HEK293 (cell line): ENCODE results near the gene MYO1C.
A peak's percentile ranks its signal among the peaks of the same experiment; 100 is the strongest.
"Not testable (repeated sequence)": the region's sequence is repeated elsewhere in the genome, so short reads cannot be mapped to it uniquely, and the experiment has no call there.

Experiments
- CTCF ChIA-PET: fragments of 350-600 bp; formaldehyde crosslinking; extraction: SDS; loops from one replicate; lab custom pipeline; 2021; ENCODE audit warnings: antibody characterized with exemption; lab: Yijun Ruan, JAX
- POLR2A ChIA-PET: fragments of 300-600 bp; formaldehyde crosslinking; extraction: SDS; loops from one replicate; lab custom pipeline; 2020; ENCODE audit warnings: antibody characterized with exemption, inconsistent platforms; lab: Yijun Ruan, JAX
- H3K27ac ChIP-seq: fragments of 200-500 bp; sonication (Bioruptor generic); 2 replicates; pipeline ENCODE4 v1.5.1; 2014; ENCODE audit warnings: low read depth, low read length, control low read depth, inconsistent platforms; ENCODE audit errors: extremely low read depth
- H3K36me3 ChIP-seq, 2 experiments: fragments of 200-500 bp in 1 of 2; sonication (Bioruptor generic) in 1 of 2; 1 replicate in 1 of 2; 2 replicates in 1 of 2; pipeline ENCODE4 v1.5.1; 2014 to 2017; ENCODE audit warnings: inconsistent platforms in 2 of 2, low read length in 2 of 2; ENCODE audit not compliant: control insufficient read depth in 2 of 2, insufficient read depth in 1 of 2
- H3K4me1 ChIP-seq: fragments of 200-500 bp; sonication (Bioruptor generic); 2 replicates; pipeline ENCODE4 v1.5.1; 2014; ENCODE audit warnings: mild to moderate bottlenecking, low read length, inconsistent platforms; ENCODE audit not compliant: control insufficient read depth, insufficient read depth
- H3K4me3 ChIP-seq: 2 replicates; pipeline ENCODE4 v1.5.1; 2011; ENCODE audit warnings: low read depth, mild to moderate bottlenecking, control low read depth, low read length, moderate library complexity
- H3K9me3 ChIP-seq: fragments of 200-500 bp; sonication (Bioruptor generic); 2 replicates; pipeline ENCODE4 v1.5.1; 2014; ENCODE audit warnings: low read depth, low read length, inconsistent platforms; ENCODE audit not compliant: control insufficient read depth, insufficient read depth
- FEZF1 ChIP-seq: fragments of 450-650 bp; formaldehyde crosslinking; IDR thresholded peaks from 2 replicates; pipeline ENCODE4 v1.5.1; 2016; ENCODE audit warnings: missing biosample characterization, missing genetic modification characterization
- KLF7 ChIP-seq: fragments of 450-650 bp; formaldehyde crosslinking; IDR thresholded peaks from 2 replicates; pipeline ENCODE4 v1.5.1; 2016; ENCODE audit warnings: missing biosample characterization, missing genetic modification characterization, borderline replicate concordance
- KLF8 ChIP-seq: fragments of 450-650 bp; formaldehyde crosslinking; IDR thresholded peaks from 2 replicates; pipeline ENCODE4 v1.5.1; 2016; ENCODE audit warnings: missing biosample characterization, missing genetic modification characterization
- ZBTB6 ChIP-seq: fragments of 450-650 bp; formaldehyde crosslinking; IDR thresholded peaks from 2 replicates; pipeline ENCODE4 v1.5.1; 2017; ENCODE audit warnings: missing biosample characterization, missing genetic modification characterization
- ZBTB8A ChIP-seq: fragments of 450-650 bp; formaldehyde crosslinking; IDR thresholded peaks from 2 replicates; pipeline ENCODE4 v1.5.1; 2016; ENCODE audit warnings: missing biosample characterization, missing genetic modification characterization
- ZEB2 ChIP-seq: fragments of 450-650 bp; formaldehyde crosslinking; IDR thresholded peaks from 2 replicates; pipeline ENCODE4 v1.5.1; 2016; ENCODE audit warnings: missing biosample characterization, missing genetic modification characterization
- ZFP37 ChIP-seq: fragments of 450-650 bp; formaldehyde crosslinking; IDR thresholded peaks from 2 replicates; pipeline ENCODE4 v1.5.1; 2016; ENCODE audit warnings: missing biosample characterization, missing genetic modification characterization
- ZNF133 ChIP-seq: fragments of 450-650 bp; formaldehyde crosslinking; IDR thresholded peaks from 2 replicates; pipeline ENCODE4 v1.5.1; 2016; ENCODE audit warnings: missing biosample characterization, missing genetic modification characterization
- ZNF174 ChIP-seq: fragments of 450-650 bp; formaldehyde crosslinking; IDR thresholded peaks from 2 replicates; pipeline ENCODE4 v1.5.0; 2017; ENCODE audit warnings: missing biosample characterization, mild to moderate bottlenecking, missing genetic modification characterization
- ZNF223 ChIP-seq: fragments of 450-650 bp; formaldehyde crosslinking; IDR thresholded peaks from 2 replicates; pipeline ENCODE4 v1.5.1; 2016; ENCODE audit warnings: missing biosample characterization, missing genetic modification characterization
- ZNF248 ChIP-seq: fragments of 450-650 bp; formaldehyde crosslinking; IDR thresholded peaks from 2 replicates; pipeline ENCODE4 v1.5.1; 2017; ENCODE audit warnings: missing biosample characterization, missing genetic modification characterization
- ZNF274 ChIP-seq, 2 experiments: fragments of 200-500 bp in 1 of 2; fragments of 450-650 bp in 1 of 2; sonication (Bioruptor generic) in 1 of 2; formaldehyde crosslinking in 1 of 2; IDR thresholded peaks; 2 replicates each; pipeline versions ENCODE4 v1.5.1 to v1.6.1; 2014 to 2016; ENCODE audit warnings: borderline replicate concordance in 1 of 2, inconsistent platforms in 1 of 2, low read length in 1 of 2, missing biosample characterization in 1 of 2, missing genetic modification characterization in 1 of 2
- ZNF362 ChIP-seq: fragments of 450-650 bp; formaldehyde crosslinking; IDR thresholded peaks from 2 replicates; pipeline ENCODE4 v1.5.1; 2016; ENCODE audit warnings: missing biosample characterization, missing genetic modification characterization
- ZNF416 ChIP-seq: fragments of 450-650 bp; formaldehyde crosslinking; IDR thresholded peaks from 2 replicates; pipeline ENCODE4 v1.5.1; 2016; ENCODE audit warnings: missing biosample characterization, missing genetic modification characterization
- ZNF624 ChIP-seq: fragments of 450-650 bp; formaldehyde crosslinking; IDR thresholded peaks from 2 replicates; pipeline ENCODE4 v1.5.1; 2017; ENCODE audit warnings: missing biosample characterization, missing genetic modification characterization
- ZNF704 ChIP-seq: fragments of 450-650 bp; formaldehyde crosslinking; IDR thresholded peaks from 2 replicates; pipeline ENCODE4 v1.5.1; 2016; ENCODE audit warnings: missing biosample characterization, missing genetic modification characterization
- ZNF707 ChIP-seq: fragments of 450-650 bp; formaldehyde crosslinking; IDR thresholded peaks from 2 replicates; pipeline ENCODE4 v1.5.1; 2016; ENCODE audit warnings: missing biosample characterization, missing genetic modification characterization
- TF ChIP-seq, protein P1 (sequence below): fragments of 450-650 bp; formaldehyde crosslinking; IDR thresholded peaks from 2 replicates; pipeline ENCODE4 v1.5.1; 2016; ENCODE audit warnings: missing biosample characterization, missing genetic modification characterization
- TF ChIP-seq, protein P2 (sequence below): fragments of 450-650 bp; formaldehyde crosslinking; IDR thresholded peaks from 2 replicates; pipeline ENCODE4 v1.5.1; 2017; ENCODE audit warnings: missing biosample characterization, missing genetic modification characterization

MYO1C gene

DNA sequence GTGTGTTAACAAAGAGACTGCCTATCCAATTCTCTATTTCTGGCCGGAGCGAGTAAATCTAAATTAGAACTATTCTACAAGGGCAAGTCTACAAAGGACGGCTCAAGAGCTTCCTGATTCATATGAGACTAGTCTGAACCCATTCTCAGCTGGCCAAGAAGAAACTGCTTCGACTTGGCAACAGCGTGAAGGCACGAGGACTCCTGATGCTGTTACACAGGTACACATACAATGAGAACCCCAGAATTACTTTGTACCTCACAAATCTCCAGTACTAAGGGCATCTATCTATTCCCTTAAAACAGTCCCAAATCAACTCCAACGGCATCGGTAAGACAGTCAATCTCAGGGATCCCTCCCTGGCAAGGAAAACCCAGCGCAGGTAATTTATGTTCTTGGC lies 37.9 kb downstream of the MYO1C start:
- POLR2A ChIA-PET: interaction anchor here (0.6 to 2.1 kb wide), 4 partner anchors 11 to 62 kb away, joined by 5 to 14 read pairs (median 8); partner anchors contain the start of gene INPP5K
- no peaks in the 10 kb centered on the region for H3K9me3 ChIP-seq
- TF ChIP-seq ZNF416 (tag by site-specific recombination) (no peak), ZNF223 (tag by site-specific recombination) (no peak), ZBTB6 (0 out of 2 replicates have a peak, but pooled peaks have one; percentile 0), KLF8 (tag by site-specific recombination) (no peak), ZBTB8A (tag by site-specific recombination) (no peak), ZNF248 (tag by site-specific recombination) (no peak)
- TF ChIP-seq, all 188 proteins: peak for 1
- CTCF ChIA-PET: interaction anchor here (0.9 to 5.5 kb wide), 2 partner anchors 43 to 89 kb away, joined by 3 to 23 read pairs; no protein-coding TSS in a partner anchor
- peaks cover 14 to 17% of the 10 kb centered on the region in 2 experiments for H3K36me3 ChIP-seq
- H3K27ac ChIP-seq: peak overlapping the region; percentile 92; the same call in 1 of the 2 replicates
- peaks cover 7% of the 10 kb centered on the region for H3K4me1 ChIP-seq
- H3K4me3 ChIP-seq: peak overlapping the region; percentile 98

DNA sequence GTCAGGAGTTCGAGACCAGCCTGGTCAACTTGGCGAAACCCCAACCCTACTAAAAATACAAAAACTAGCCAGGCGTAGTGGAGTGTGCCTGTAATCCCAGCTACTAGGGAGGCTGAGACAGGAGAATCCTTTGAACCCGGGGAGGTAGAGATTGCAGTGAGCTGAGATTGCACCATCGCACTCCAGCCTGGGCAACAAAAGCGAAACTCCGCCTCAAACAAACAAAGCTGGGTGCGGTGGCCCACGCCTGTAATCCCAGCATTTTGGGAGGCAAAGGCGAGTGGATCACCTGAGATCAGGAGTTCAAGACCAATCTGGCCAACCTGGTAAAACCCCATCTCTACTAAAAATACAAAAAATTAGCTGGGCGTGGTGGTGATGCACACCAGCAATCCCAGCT lies 38.8 kb downstream of the MYO1C start:
- ChIA-PET POLR2A (interaction anchor here (0.6 to 1.4 kb wide), 4 partner anchors 10 to 35 kb away, joined by 4 to 9 read pairs (median 6); no protein-coding TSS in a partner anchor), CTCF (interaction anchor here (0.6 to 5.5 kb wide), 4 partner anchors 31 to 88 kb away, joined by 3 to 23 read pairs (median 3); no protein-coding TSS in a partner anchor)
- not testable (repeated sequence) for H3K4me1 ChIP-seq, H3K9me3 ChIP-seq, H3K4me3 ChIP-seq, H3K27ac ChIP-seq
- H3K36me3 ChIP-seq: peaks cover 14 to 25% of the 10 kb centered on the region in 2 experiments

DNA sequence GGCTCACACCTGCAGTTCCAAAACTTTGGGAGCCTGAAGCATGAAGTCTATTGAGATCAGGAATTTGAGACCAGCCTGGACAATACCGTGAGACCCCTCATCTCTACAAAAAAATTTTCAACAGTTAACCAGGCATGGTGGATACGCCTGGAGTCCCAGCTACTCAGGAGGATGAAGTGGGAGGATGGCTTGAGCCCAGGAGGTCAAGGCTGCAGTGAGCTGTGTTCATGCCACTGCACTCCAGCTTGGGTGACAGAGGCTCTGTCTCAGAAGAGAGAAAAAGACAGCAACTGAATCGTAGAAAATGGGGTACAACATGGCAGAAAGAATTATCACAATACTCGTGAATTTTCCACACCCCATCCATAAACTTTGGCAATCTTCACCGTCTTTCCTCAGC lies 39.6 kb downstream of the MYO1C start:
- no peaks in the 10 kb centered on the region for H3K9me3 ChIP-seq
- peaks cover 17 to 27% of the 10 kb centered on the region in 2 experiments for H3K36me3 ChIP-seq
- no peak overlapping the region for H3K4me3 ChIP-seq
- ChIA-PET CTCF (interaction anchor here (0.6 to 5.5 kb wide), 3 partner anchors 16 to 87 kb away, joined by 3 to 23 read pairs (median 4); no protein-coding TSS in a partner anchor), POLR2A (interaction anchor here (1.4 kb wide), 1 partner anchor 32 kb away, joined by 4 read pairs; no protein-coding TSS in a partner anchor)
- no peak overlapping the region for H3K27ac ChIP-seq
- peaks cover 7% of the 10 kb centered on the region for H3K4me1 ChIP-seq
- TF ChIP-seq ZNF707 (tag by site-specific recombination) (no peak), ZNF174 (tag by site-specific recombination) (no peak), ZNF133 (no peak), ZFP37 (tag by site-specific recombination) (no peak), ZEB2 (tag by site-specific recombination) (no peak), ZNF274 (IDR thresholded peaks at IDR 0.05; ENCODE audit: low read length) (no peak), ZNF274 (tag by site-specific recombination; IDR thresholded peaks at IDR 0.05; ENCODE audit: borderline replicate concordance) (no peak), FEZF1 (tag by site-specific recombination) (no peak), ZNF624 (tag by site-specific recombination) (no peak), KLF7 (tag by site-specific recombination) (no peak), ZNF362 (no peak), ZNF704 (tag by site-specific recombination) (no peak)
- TF ChIP-seq, protein P1, sequence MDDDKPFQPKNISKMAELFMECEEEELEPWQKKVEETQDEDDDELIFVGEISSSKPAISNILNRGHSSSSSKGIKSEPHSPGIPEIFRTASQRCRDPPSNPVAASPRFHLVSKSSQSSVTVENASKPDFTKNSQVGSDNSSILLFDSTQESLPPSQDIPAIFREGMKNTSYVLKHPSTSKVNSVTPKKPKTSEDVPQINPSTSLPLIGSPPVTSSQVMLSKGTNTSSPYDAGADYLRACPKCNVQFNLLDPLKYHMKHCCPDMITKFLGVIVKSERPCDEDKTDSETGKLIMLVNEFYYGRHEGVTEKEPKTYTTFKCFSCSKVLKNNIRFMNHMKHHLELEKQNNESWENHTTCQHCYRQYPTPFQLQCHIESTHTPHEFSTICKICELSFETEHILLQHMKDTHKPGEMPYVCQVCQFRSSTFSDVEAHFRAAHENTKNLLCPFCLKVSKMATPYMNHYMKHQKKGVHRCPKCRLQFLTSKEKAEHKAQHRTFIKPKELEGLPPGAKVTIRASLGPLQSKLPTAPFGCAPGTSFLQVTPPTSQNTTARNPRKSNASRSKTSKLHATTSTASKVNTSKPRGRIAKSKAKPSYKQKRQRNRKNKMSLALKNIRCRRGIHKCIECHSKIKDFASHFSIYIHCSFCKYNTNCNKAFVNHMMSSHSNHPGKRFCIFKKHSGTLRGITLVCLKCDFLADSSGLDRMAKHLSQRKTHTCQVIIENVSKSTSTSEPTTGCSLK: no peak
- TF ChIP-seq, protein P2, sequence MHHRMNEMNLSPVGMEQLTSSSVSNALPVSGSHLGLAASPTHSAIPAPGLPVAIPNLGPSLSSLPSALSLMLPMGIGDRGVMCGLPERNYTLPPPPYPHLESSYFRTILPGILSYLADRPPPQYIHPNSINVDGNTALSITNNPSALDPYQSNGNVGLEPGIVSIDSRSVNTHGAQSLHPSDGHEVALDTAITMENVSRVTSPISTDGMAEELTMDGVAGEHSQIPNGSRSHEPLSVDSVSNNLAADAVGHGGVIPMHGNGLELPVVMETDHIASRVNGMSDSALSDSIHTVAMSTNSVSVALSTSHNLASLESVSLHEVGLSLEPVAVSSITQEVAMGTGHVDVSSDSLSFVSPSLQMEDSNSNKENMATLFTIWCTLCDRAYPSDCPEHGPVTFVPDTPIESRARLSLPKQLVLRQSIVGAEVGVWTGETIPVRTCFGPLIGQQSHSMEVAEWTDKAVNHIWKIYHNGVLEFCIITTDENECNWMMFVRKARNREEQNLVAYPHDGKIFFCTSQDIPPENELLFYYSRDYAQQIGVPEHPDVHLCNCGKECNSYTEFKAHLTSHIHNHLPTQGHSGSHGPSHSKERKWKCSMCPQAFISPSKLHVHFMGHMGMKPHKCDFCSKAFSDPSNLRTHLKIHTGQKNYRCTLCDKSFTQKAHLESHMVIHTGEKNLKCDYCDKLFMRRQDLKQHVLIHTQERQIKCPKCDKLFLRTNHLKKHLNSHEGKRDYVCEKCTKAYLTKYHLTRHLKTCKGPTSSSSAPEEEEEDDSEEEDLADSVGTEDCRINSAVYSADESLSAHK (tag by site-specific recombination): no peak
